IMR-90 (cell line): Measurements from ENCODE around the gene ACOT12.

ENCODE experiments used
- CTCF ChIP-seq: conservative IDR thresholded peaks from 2 replicates; pipeline ENCODE4 v1.5.1; 2012; ENCODE audit warnings: mild to moderate bottlenecking, low read depth, low read length, improper control_type of control experiment
- MAFK ChIP-seq: IDR thresholded peaks from 2 replicates; pipeline ENCODE4 v1.6.1; 2012; ENCODE audit warnings: low read depth, low read length, improper control_type of control experiment
- POLR2A ChIP-seq: IDR thresholded peaks from 2 replicates; pipeline ENCODE4 v1.6.1; 2012; ENCODE audit warnings: mild to moderate bottlenecking, low read depth, low read length

DNA sequence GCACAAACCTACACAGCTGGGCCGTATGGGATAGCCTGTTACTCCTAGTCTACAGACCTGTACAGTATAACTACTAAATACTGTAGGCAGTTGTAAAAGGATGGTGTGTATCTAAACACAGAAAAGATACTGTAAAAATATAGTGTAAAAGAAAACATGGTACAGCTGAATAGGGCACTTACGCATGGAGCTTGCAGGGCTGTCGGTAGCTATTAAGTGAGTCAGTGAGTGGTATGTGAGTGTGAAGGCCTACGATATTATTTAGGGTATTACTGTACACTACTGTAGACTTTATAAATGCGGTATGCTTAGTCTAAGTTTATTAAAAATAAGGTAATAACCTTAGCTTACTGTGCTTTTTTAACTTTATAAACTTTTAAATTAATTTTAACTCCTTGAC, 91.3 kb downstream of the ACOT12 start:
- TF ChIP-seq CTCF = no peak
- 0 out of 2 replicates have a peak, but pooled peaks have one; percentile 10 for TF ChIP-seq POLR2A
- TF ChIP-seq MAFK = no peak
